Subcutaneous adipose tissue (tissue), 4 donors: ENCODE measurements around the gene FAM78B. TPM values are rescaled to one million over a fixed set of nuclear protein-coding genes. Genes with fewer than 3 reads are reported as not detected.

ENCODE experiments used
- CTCF ChIP-seq: fragments of 450-650 bp; IDR thresholded peaks from one replicate; pipeline ENCODE4 v1.5.1; 2016; ENCODE audit warnings: low read depth, mild to moderate bottlenecking, control low read depth, antibody characterized with exemption, moderate library complexity
- total RNA-seq, 4 donors: library from RNA; depleted of rRNA; stranded (reverse); fragments of >200 nt; gene quantifications; one replicate each; pipeline ENCODE4 v1.1.0, GENCODE V29; 2016

The FAM78B gene
- total RNA-seq, 4 donors from 2014 or later: 0.44 to 2.9 (median 1.0) TPM

GRCh38 chr1:166113630-166114029 is 53.2 kb downstream of the FAM78B start:
- no peak for TF ChIP-seq CTCF

- no peak for TF ChIP-seq CTCF
These were observed 53.8 kb downstream of the FAM78B start for GRCh38 chr1:166113031-166113430.

GRCh38 chr1:166112425-166112824 is 54.4 kb downstream of the FAM78B start:
- TF ChIP-seq CTCF: no peak

- no peak for TF ChIP-seq CTCF
These were observed 55.4 kb downstream of the FAM78B start for GRCh38 chr1:166111430-166111829.

GRCh38 chr1:166090244-166090643 is 76.6 kb downstream of the FAM78B start:
- no peak for TF ChIP-seq CTCF

- TF ChIP-seq CTCF: no peak
These were observed 77.0 kb downstream of the FAM78B start for GRCh38 chr1:166089804-166090203.

- TF ChIP-seq CTCF: no peak
These were observed 78.2 kb downstream of the FAM78B start for GRCh38 chr1:166088572-166088955.
